ENCODE results near the gene ELMO1. TPM values are rescaled to one million over a fixed set of nuclear protein-coding genes. Genes with fewer than 3 reads are reported as not detected.

The ELMO1 gene
- total RNA-seq, 1 donor from 2014 or later = 29.4 TPM

GRCh38 chr7:37420946-37421695 lies 27.5 kb downstream of the ELMO1 start:
- DNase-seq (ENCODE audit: extremely low spot score, unreplicated experiment) = no peak
- H3K4me3 Mint-ChIP-seq = no peak overlapping the region
- H3K9me3 Mint-ChIP-seq = no peaks in the 10 kb centered on the region
- H3K4me1 Mint-ChIP-seq (ENCODE audit: unreplicated experiment) = no peaks in the 10 kb centered on the region
- no peaks in the 10 kb centered on the region for H3K36me3 Mint-ChIP-seq
- TF ChIP-seq, protein P1, sequence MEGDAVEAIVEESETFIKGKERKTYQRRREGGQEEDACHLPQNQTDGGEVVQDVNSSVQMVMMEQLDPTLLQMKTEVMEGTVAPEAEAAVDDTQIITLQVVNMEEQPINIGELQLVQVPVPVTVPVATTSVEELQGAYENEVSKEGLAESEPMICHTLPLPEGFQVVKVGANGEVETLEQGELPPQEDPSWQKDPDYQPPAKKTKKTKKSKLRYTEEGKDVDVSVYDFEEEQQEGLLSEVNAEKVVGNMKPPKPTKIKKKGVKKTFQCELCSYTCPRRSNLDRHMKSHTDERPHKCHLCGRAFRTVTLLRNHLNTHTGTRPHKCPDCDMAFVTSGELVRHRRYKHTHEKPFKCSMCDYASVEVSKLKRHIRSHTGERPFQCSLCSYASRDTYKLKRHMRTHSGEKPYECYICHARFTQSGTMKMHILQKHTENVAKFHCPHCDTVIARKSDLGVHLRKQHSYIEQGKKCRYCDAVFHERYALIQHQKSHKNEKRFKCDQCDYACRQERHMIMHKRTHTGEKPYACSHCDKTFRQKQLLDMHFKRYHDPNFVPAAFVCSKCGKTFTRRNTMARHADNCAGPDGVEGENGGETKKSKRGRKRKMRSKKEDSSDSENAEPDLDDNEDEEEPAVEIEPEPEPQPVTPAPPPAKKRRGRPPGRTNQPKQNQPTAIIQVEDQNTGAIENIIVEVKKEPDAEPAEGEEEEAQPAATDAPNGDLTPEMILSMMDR (conservative IDR thresholded peaks at IDR 0.05) = no peak
- no peaks in the 10 kb centered on the region for H3K27me3 Mint-ChIP-seq
- H3K27ac Mint-ChIP-seq = no peak overlapping the region

DNA sequence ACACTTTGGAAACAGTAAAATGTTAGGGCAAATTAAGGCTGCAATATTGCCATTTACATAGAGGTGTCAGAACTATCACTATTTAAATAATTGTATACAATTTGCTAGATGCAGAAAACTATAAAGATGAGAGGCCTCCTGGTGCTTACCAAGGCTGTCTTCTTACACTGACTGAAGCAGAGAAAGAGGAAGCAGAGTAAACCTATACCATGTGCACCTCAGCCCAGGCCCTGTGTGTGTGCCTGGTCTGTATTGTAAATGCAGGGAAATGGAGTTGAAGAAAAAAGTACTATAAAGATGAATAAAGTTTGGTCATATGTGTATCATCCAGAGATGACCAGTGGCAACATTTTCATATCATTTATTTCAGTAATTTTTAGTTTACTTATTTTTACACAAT lies 29.2 kb downstream of the ELMO1 start:
- H3K36me3 Mint-ChIP-seq = no peaks in the 10 kb centered on the region
- no peak overlapping the region for H3K27ac Mint-ChIP-seq
- no peaks in the 10 kb centered on the region for H3K4me1 Mint-ChIP-seq (ENCODE audit: unreplicated experiment)
- TF ChIP-seq, protein P1 (conservative IDR thresholded peaks at IDR 0.05) = no peak
- H3K9me3 Mint-ChIP-seq = no peaks in the 10 kb centered on the region
- H3K4me3 Mint-ChIP-seq = no peak overlapping the region
- DNase-seq (ENCODE audit: extremely low spot score, unreplicated experiment) = no peak
- no peaks in the 10 kb centered on the region for H3K27me3 Mint-ChIP-seq

- Mint-ChIP-seq H3K27ac (no peak overlapping the region), H3K9me3 (no peaks in the 10 kb centered on the region), H3K4me3 (no peak overlapping the region), H3K36me3 (no peaks in the 10 kb centered on the region), H3K27me3 (no peaks in the 10 kb centered on the region), H3K4me1 (ENCODE audit: unreplicated experiment) (no peaks in the 10 kb centered on the region)
- DNase-seq (ENCODE audit: extremely low spot score, unreplicated experiment) = no peak
- TF ChIP-seq, protein P1 (conservative IDR thresholded peaks at IDR 0.05) = no peak
Measured at GRCh38 chr7:37418381-37418780, 30.3 kb downstream of the ELMO1 start.

DNA sequence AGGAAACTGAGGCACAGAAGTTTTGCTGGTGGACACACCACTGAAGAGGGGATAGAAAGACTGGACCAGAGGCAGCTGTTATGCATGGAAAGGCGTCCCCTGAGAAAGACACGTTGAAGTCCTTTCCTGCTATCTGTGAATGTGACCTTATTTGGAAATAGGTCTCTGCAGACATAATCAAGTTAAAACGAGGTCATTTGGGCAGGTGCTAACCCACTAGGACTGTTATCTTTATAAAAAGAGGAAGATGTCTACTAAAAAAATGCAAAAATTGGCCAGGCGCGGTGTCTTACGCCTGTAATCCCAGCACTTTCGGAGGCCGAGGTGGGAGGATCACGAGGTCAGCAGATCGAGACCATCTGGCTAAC lies 31.6 kb downstream of the ELMO1 start:
- no peak overlapping the region for H3K4me3 Mint-ChIP-seq
- H3K4me1 Mint-ChIP-seq (ENCODE audit: unreplicated experiment) = no peaks in the 10 kb centered on the region
- DNase-seq (ENCODE audit: extremely low spot score, unreplicated experiment) = no peak
- TF ChIP-seq, protein P1 (conservative IDR thresholded peaks at IDR 0.05) = no peak
- no peak overlapping the region for H3K27ac Mint-ChIP-seq
- H3K36me3 Mint-ChIP-seq = no peaks in the 10 kb centered on the region
- H3K9me3 Mint-ChIP-seq = no peaks in the 10 kb centered on the region
- no peaks in the 10 kb centered on the region for H3K27me3 Mint-ChIP-seq

DNA sequence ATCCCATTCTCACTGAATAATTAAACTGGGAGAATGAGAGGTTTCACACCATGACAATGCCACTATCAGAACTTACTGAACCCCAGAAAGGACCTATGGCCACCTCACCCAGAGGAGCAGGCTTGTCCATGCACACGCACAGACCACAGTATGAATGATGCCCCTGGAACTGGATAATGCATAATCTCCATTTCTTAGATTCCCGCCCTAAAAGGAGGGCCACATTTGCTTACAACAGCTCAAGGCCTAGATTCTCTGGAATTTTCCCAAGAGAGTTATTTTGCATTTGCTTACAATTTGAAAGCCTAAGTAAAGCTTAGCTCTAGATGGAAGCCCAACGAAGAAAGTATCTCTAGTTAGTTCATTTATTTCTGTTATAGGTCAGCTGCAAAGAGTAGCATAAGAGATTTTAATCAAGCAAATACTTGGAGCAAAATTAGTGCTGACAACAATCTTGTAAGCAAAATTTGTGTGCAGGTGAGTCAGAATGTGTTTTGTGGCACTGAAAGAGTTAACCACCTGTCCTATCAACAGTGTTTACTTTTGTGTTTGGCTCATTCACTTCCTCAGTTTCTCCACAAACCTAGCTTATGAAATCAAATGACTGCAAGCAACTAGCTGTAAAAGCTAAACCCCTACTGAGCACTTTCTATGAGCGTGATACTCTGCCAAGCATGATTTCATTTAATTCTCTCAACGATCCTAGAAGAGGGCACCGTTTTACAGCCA lies 32.1 kb downstream of the ELMO1 start:
- H3K4me1 Mint-ChIP-seq (ENCODE audit: unreplicated experiment) = no peaks in the 10 kb centered on the region
- H3K36me3 Mint-ChIP-seq = no peaks in the 10 kb centered on the region
- no peak overlapping the region for H3K4me3 Mint-ChIP-seq
- no peak overlapping the region for H3K27ac Mint-ChIP-seq
- no peak for DNase-seq (ENCODE audit: extremely low spot score, unreplicated experiment)
- H3K9me3 Mint-ChIP-seq = no peaks in the 10 kb centered on the region
- H3K27me3 Mint-ChIP-seq = no peaks in the 10 kb centered on the region
- TF ChIP-seq, protein P1 (conservative IDR thresholded peaks at IDR 0.05) = no peak

All from type B pancreatic cell (in vitro differentiated cells).